ENCODE results near the gene PLPPR4.
"Not testable (repeated sequence)": the region's sequence is repeated elsewhere in the genome, so short reads cannot be mapped to it uniquely, and the experiment has no call there.

Gene PLPPR4

DNA sequence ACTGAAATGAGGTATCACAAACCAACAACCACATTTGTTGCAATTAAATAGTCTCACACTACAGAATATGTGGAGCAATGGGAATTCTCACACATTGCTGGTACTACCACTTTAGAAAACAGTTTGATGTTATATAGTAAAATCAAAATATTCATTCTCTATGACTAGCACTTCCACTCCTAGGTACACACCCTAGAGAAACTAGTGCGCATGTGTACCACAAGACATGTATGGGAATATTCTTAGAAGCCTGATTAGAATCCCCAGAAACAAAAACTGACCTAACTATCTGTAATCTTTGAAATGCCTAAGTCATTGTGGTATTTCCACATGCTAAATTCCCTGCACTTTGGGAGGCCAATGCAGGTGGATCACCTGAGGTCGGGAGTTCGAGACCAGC is 18.1 kb upstream of the PLPPR4 start:
- Mint-ChIP-seq H3K27ac (no peak overlapping the region), H3K36me3 (ENCODE audit: low read depth) (no peaks in the 10 kb centered on the region), H3K27me3 (peaks cover 5% of the 10 kb centered on the region), H3K4me1 (ENCODE audit: low read depth) (no peaks in the 10 kb centered on the region), H3K4me3 (no peak overlapping the region), H3K9me3 (peaks cover 4% of the 10 kb centered on the region)

DNA sequence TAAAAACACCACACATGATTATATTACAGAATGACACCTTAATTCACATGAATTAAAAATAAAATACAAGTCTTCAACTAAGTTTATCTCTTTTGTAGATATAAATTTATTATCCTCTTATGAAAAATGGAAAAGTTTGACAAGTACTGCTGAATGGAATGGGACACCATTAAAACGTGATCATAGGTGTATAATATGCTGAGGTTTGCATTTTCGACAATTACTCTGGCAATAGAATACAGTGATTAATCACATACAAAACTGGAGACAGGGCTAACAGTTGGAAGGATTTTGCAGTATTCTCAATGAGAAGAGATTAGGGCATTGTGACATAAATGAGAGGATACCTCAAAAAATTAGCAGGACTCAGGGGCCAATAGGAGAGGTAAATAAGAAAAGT is 17.1 kb upstream of the PLPPR4 start:
- H3K9me3 Mint-ChIP-seq: peaks cover 3% of the 10 kb centered on the region
- no peak overlapping the region for H3K27ac Mint-ChIP-seq
- no peak overlapping the region for H3K4me3 Mint-ChIP-seq
- H3K36me3 Mint-ChIP-seq (ENCODE audit: low read depth): no peaks in the 10 kb centered on the region
- no peaks in the 10 kb centered on the region for H3K27me3 Mint-ChIP-seq
- no peaks in the 10 kb centered on the region for H3K4me1 Mint-ChIP-seq (ENCODE audit: low read depth)

DNA sequence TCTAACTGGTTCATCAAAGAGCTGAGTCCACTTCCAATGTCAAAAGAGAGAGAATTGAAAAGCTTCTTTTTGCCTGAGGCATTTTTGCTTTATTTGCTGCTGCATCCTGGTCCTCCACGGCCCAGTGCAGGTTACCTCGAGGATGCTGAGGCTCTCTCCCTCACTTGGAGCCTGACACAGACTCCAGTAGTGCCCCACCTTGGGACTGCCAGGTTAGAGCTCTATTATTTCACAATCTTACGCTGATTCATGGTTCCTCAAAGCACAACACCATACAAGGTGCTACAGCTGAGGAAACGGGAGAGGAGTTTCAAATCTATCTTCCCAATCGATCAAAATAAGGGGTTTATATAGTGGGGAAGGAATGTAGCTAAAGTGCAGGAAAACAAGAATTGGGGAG is 13.6 kb upstream of the PLPPR4 start:
- Mint-ChIP-seq H3K27ac (no peak overlapping the region), H3K27me3 (no peaks in the 10 kb centered on the region), H3K36me3 (ENCODE audit: low read depth) (no peaks in the 10 kb centered on the region), H3K9me3 (peaks cover 3% of the 10 kb centered on the region), H3K4me3 (no peak overlapping the region), H3K4me1 (ENCODE audit: low read depth) (no peaks in the 10 kb centered on the region)

DNA sequence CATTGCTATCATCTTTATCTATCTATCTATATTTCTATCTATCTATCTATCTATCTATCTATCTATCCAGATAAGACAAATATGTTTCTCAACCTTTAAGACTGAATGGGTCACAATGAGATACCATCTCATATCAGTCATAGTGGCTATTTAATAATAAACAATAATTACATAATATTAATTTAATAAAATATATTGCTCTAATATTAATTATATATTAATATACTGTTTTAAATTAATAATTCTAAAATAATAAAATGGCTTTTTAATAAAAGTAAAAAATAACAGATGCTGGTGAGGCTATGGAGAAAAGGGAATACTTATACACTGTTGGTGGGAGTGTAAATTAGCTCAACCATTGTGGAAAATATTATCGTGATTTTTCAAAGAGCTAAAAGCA is 13.0 kb upstream of the PLPPR4 start:
- Mint-ChIP-seq H3K4me3 (no peak overlapping the region), H3K36me3 (ENCODE audit: low read depth) (no peaks in the 10 kb centered on the region), H3K27me3 (no peaks in the 10 kb centered on the region), H3K27ac (no peak overlapping the region), H3K4me1 (ENCODE audit: low read depth) (no peaks in the 10 kb centered on the region), H3K9me3 (peaks cover 3% of the 10 kb centered on the region)

DNA sequence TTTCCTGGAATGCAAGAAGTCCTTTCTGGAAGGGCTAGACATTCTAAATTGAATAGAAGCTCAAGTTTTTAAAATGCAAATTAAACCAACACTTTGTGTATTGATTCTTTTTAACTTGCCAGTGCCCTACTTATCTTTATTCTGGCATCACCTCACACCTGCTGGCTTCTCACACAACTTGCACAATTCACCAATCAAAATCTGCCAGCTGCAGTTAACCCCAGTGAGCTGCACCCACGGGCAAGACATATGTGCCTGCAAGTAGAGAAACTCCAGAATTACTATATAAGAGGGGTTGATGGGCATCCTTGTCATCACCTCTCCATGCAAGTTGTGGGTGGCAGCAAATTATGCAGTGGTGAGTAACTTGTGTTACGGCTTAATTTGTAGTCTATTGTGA is 11.7 kb upstream of the PLPPR4 start:
- no peak overlapping the region for H3K27ac Mint-ChIP-seq
- H3K27me3 Mint-ChIP-seq: no peaks in the 10 kb centered on the region
- H3K4me1 Mint-ChIP-seq (ENCODE audit: low read depth): no peaks in the 10 kb centered on the region
- H3K36me3 Mint-ChIP-seq (ENCODE audit: low read depth): no peaks in the 10 kb centered on the region
- H3K9me3 Mint-ChIP-seq: peaks cover 3% of the 10 kb centered on the region
- no peak overlapping the region for H3K4me3 Mint-ChIP-seq

DNA sequence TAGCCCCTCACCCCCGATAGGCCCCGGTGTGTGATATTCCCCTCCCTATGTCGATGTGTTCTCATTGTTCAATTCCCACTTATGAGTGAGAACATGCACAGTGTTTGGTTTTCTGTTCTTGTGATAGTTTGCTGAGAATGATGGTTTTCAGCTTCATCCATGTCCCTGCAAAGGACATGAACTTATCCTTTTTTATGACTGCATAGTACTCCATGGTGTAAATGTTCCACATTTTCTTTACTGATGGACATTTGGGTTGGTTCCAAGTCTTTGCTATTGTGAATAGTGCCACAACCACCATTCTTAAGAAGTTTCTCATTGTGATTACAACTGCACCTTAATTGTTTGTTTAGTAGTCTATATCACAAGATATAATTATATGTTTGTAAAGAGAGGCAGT is 3.9 kb upstream of the PLPPR4 start:
- H3K4me3 Mint-ChIP-seq; H3K9me3 Mint-ChIP-seq; H3K36me3 Mint-ChIP-seq (ENCODE audit: low read depth); H3K27ac Mint-ChIP-seq; H3K4me1 Mint-ChIP-seq (ENCODE audit: low read depth): not testable (repeated sequence)
- H3K27me3 Mint-ChIP-seq: peaks cover 29% of the 10 kb centered on the region

DNA sequence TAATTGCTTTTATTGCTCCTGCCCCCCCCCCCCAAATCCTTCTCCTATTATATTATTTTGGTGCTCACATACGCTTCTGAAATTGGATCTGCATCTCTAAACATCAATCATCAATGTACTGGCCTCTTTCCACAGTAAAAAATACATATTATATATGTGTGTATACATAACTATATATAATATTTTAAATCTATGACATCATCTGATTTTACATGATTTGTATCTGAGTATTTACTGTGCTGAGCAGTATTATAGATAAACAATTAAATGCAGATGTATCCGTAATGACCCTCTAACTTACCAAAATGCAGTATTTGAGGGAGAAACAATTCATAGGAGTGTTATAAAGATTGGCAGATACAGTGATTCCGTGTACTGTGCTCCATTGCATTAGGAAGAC is 832 bp downstream of the PLPPR4 start:
- no peak overlapping the region for H3K27ac Mint-ChIP-seq
- H3K9me3 Mint-ChIP-seq: no peaks in the 10 kb centered on the region
- H3K4me1 Mint-ChIP-seq (ENCODE audit: low read depth): no peaks in the 10 kb centered on the region
- no peaks in the 10 kb centered on the region for H3K36me3 Mint-ChIP-seq (ENCODE audit: low read depth)
- H3K27me3 Mint-ChIP-seq: peaks cover 38% of the 10 kb centered on the region
- H3K4me3 Mint-ChIP-seq: no peak overlapping the region

DNA sequence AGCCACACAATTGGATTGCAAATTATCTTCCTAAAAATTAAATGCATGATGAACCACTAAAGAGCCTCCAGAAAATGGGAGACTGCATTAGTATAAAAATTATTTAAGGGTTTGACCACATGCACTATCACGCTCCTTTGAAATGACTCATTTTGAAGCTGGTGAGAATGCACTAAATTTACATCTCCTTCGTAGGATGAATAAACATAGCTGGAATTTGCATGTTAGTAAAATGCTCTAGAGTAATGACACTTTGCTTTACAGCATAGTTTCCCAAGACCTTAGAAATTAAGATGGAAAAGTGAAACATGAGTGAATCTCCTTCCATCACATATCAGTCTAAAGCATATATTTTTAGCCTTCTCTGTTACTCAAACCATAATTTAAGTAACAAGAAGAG is 2.4 kb downstream of the PLPPR4 start:
- H3K4me1 Mint-ChIP-seq (ENCODE audit: low read depth): no peaks in the 10 kb centered on the region
- no peaks in the 10 kb centered on the region for H3K36me3 Mint-ChIP-seq (ENCODE audit: low read depth)
- H3K27ac Mint-ChIP-seq: no peak overlapping the region
- H3K9me3 Mint-ChIP-seq: no peaks in the 10 kb centered on the region
- H3K4me3 Mint-ChIP-seq: no peak overlapping the region
- H3K27me3 Mint-ChIP-seq: peaks cover 38% of the 10 kb centered on the region

DNA sequence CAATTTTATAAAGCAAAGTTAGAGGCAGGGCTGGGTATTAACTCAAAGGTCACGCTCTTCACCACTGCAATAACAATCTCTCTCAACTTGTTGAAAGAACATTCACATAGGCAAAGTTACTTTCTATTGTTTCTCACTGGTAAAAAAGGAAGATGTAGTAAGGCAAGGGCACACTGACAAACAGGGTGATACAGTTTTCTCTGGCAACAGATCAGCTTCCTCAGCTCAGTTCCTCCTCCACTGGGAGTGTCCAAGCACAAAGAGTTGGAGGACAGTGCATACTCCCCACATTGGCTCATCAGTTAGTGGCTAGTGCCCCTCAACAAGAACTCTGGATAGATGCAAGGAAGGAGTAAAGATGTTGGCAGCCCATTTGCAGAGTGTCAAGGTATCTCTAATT is 3.7 kb downstream of the PLPPR4 start:
- H3K4me3 Mint-ChIP-seq: no peak overlapping the region
- no peaks in the 10 kb centered on the region for H3K36me3 Mint-ChIP-seq (ENCODE audit: low read depth)
- H3K27me3 Mint-ChIP-seq: peaks cover 31% of the 10 kb centered on the region
- H3K4me1 Mint-ChIP-seq (ENCODE audit: low read depth): no peaks in the 10 kb centered on the region
- no peak overlapping the region for H3K27ac Mint-ChIP-seq
- H3K9me3 Mint-ChIP-seq: peaks cover 5% of the 10 kb centered on the region

DNA sequence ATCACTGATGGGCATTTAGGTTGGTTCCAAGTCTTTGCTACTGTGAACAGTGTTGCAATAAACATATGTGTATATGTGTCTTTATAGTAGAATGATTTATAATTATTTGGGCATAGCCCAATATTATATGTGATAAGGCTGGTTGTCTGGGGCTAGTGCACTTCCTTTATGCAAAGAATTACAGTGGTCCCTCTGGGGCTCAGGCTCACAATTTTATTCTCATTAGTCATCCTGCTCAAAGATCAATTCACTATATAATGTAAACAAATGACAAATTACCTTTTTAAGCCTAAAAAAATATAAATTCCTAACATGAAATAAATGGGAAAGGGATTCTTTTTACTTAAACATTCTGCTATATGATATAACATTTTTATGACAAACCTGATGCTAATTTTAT is 5.0 kb downstream of the PLPPR4 start:
- peaks cover 15% of the 10 kb centered on the region for H3K9me3 Mint-ChIP-seq
- H3K27me3 Mint-ChIP-seq: peaks cover 18% of the 10 kb centered on the region
- H3K4me1 Mint-ChIP-seq (ENCODE audit: low read depth): no peaks in the 10 kb centered on the region

DNA sequence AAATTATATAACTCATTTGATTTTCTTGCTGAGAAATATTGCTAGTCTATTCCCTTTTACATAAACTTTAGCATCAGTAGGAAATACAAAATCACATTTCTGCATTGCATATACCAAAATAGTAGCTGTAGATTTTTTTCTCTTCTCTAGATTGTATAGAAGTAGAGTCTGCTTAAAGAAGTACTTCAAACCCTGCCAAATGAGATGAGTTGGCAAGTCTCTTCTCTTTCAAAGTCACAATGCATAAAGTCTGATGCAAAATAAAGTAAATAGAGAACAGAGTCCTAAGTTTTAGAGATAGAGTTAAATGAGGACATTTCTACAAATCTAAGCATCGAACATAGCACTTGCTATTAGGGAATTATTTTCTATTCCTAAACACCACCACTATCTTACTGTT is 6.4 kb downstream of the PLPPR4 start:
- Mint-ChIP-seq H3K4me3 (no peak overlapping the region), H3K9me3 (peaks cover 16% of the 10 kb centered on the region), H3K4me1 (ENCODE audit: low read depth) (no peaks in the 10 kb centered on the region), H3K27ac (no peak overlapping the region), H3K27me3 (peaks cover 7% of the 10 kb centered on the region), H3K36me3 (ENCODE audit: low read depth) (no peaks in the 10 kb centered on the region)

More for the DNA sequence above, 5.0 kb downstream of the PLPPR4 start:
- Mint-ChIP-seq H3K4me3 (no peak overlapping the region), H3K36me3 (ENCODE audit: low read depth) (no peaks in the 10 kb centered on the region), H3K27ac (no peak overlapping the region)

DNA sequence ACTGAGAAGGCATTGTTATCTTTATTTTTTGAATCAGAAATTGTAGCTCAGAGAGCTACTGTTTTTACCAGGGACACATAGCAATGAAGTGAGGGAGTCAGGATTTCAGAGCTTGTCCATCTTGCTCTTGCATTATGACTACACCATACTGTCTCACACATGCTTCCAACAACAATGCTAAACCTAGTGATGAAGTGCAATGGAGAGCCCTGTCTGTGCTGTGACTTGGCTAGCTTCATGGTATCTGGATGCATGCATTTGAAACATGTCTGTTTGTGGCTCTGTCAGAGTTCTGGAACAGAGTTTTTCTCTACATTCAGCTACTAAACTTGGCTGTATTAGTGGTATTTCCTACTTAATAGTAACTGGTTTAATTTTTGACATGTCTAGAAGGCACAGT is 7.0 kb downstream of the PLPPR4 start:
- Mint-ChIP-seq H3K4me1 (ENCODE audit: low read depth) (no peaks in the 10 kb centered on the region), H3K36me3 (ENCODE audit: low read depth) (no peaks in the 10 kb centered on the region), H3K27me3 (peaks cover 3% of the 10 kb centered on the region), H3K27ac (no peak overlapping the region), H3K4me3 (no peak overlapping the region), H3K9me3 (peaks cover 16% of the 10 kb centered on the region)

DNA sequence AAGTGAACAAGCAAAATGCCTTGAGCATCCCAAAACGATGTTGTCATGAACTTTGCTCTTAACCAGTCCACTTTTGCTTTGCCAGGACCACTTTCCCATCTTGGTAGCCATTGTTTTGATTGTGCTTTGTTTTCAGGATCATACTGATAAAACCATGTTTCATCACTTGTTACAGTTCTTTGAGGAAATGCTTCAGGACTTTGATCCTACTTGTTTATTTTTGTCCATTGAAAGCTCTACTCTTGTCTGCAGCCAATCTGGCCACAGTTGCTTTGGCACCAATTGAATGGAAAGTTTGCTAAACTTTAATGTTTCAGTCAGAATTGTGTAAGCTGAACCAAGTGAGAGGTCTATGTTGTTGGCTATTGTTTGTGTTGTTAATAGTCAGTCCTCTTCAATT is 12.8 kb downstream of the PLPPR4 start:
- H3K27me3 Mint-ChIP-seq: no peaks in the 10 kb centered on the region
- H3K4me1 Mint-ChIP-seq (ENCODE audit: low read depth): no peaks in the 10 kb centered on the region
- no peaks in the 10 kb centered on the region for H3K36me3 Mint-ChIP-seq (ENCODE audit: low read depth)
- no peak overlapping the region for H3K4me3 Mint-ChIP-seq
- H3K9me3 Mint-ChIP-seq: peaks cover 16% of the 10 kb centered on the region
- no peak overlapping the region for H3K27ac Mint-ChIP-seq

DNA sequence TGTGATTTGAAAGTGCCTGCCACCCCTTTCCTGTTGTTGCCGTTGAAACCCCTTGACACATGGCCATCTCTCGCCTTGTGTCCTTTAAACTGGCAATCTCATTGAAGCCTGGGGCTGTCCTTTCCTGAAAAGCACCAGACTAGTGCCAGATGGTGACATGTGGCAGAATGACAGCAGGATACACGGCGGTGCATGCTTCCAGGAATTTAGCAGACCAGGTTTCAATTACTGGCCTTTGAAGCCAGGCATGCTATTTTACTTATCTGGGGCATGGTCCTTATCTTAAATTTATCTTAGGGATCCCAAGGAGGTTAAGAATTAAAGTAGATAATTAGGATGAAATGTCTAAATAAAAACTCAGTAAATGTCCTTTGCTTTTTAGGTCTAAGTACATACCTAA is 15.2 kb downstream of the PLPPR4 start:
- Mint-ChIP-seq H3K4me1 (ENCODE audit: low read depth) (no peaks in the 10 kb centered on the region), H3K27me3 (no peaks in the 10 kb centered on the region), H3K27ac (no peak overlapping the region), H3K36me3 (ENCODE audit: low read depth) (no peaks in the 10 kb centered on the region), H3K9me3 (no peaks in the 10 kb centered on the region), H3K4me3 (no peak overlapping the region)

DNA sequence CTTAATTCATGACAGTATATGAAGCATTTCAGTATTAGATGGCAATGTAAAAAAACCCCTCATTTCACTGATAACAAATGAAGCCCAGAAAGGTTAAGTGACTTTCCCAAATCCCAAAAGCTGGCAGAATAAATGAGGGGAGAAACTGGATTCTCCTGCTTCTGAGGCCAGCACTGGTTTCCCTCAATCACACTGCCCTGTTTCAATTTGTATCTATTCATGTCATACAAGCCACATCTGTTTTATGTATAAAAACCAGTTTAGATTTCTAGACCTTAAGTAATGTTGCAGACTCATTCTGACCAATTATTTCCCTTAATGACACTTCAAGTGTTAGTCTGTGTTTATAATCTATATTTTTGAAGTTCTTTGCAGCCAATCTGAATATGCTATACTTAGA is 16.8 kb downstream of the PLPPR4 start:
- H3K4me1 Mint-ChIP-seq (ENCODE audit: low read depth): no peaks in the 10 kb centered on the region
- no peaks in the 10 kb centered on the region for H3K27me3 Mint-ChIP-seq
- H3K27ac Mint-ChIP-seq: no peak overlapping the region
- H3K9me3 Mint-ChIP-seq: no peaks in the 10 kb centered on the region
- H3K4me3 Mint-ChIP-seq: no peak overlapping the region
- no peaks in the 10 kb centered on the region for H3K36me3 Mint-ChIP-seq (ENCODE audit: low read depth)

DNA sequence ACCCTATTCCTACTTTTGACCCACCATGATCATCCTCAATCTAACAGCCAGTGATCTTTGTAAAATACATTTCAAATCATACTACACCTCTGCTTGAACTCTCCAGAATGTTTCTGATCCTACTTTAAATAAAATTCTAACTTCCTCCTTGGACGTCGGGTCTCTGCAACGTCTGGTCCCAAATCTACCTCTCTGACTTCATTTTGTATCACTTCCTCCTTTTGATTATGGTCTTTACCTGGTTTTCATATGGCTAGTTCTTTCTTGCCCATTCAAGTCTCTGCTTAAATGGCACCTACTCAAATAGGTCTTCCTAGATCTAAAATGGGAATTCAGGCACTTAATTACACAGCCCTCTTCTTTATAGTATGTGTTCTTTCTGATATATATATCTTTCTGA is 18.2 kb downstream of the PLPPR4 start:
- Mint-ChIP-seq H3K27me3 (no peaks in the 10 kb centered on the region), H3K27ac (no peak overlapping the region), H3K9me3 (peaks cover 6% of the 10 kb centered on the region), H3K4me1 (ENCODE audit: low read depth) (no peaks in the 10 kb centered on the region), H3K36me3 (ENCODE audit: low read depth) (no peaks in the 10 kb centered on the region), H3K4me3 (no peak overlapping the region)

DNA sequence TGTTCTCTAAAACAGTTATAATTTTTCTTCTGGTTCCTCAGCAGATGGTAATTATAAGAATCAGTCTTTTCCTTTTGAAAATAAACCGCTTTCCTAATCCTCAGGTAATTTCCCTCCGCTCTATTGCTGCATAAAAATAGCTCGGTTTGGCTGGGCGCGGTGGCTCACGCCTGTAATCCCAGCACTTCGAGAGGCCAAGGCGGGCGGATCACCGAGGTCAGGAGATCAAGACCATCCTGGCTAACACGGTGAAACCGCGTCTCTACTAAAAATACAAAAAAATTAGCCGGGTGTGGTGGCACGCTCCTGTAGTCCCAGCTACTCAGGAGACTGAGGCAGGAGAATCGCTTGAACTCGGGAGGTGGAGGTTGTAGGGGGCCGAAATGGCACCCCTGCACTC is 19.2 kb downstream of the PLPPR4 start:
- not testable (repeated sequence) for H3K27me3 Mint-ChIP-seq; H3K36me3 Mint-ChIP-seq (ENCODE audit: low read depth); H3K4me3 Mint-ChIP-seq; H3K9me3 Mint-ChIP-seq; H3K4me1 Mint-ChIP-seq (ENCODE audit: low read depth); H3K27ac Mint-ChIP-seq

Data from stimulated activated naive CD8-positive, alpha-beta T cell treated with anti-CD3 and anti-CD28 coated beads, Interleukin-15, Interleukin-2, amounts not matched to agents 100 ng/mL and 50 ng/mL, for 24 hours (primary cell).